ENCODE results near the gene CBFB. TPM values are rescaled to one million over a fixed set of nuclear protein-coding genes. Genes with fewer than 3 reads are reported as not detected.

CBFB gene
- total and polyA plus RNA-seq, 2 experiments from 2014 or later: 47.4 to 59.0 TPM

- H3K9me3 ChIP-seq (ENCODE audit: low read depth): no peaks in the 10 kb centered on the region
- no peak for DNase-seq (ENCODE audit: low spot score)
- peaks cover 26% of the 10 kb centered on the region for H3K4me1 ChIP-seq (ENCODE audit: insufficient read depth)
- H3K27ac ChIP-seq: peak overlapping the region; percentile 88
- no peaks in the 10 kb centered on the region for H3K36me3 ChIP-seq (replicated peaks; ENCODE audit: insufficient read depth, low read depth)
- peaks cover 35% of the 10 kb centered on the region for H3K79me2 ChIP-seq
- no peak for TF ChIP-seq EZH2phosphoT487 (IDR thresholded peaks at IDR 0.05; ENCODE audit: low read depth, severe bottlenecking, unreplicated experiment)
- H3K4me3 ChIP-seq: no peak overlapping the region
- no peaks in the 10 kb centered on the region for H3K9me2 ChIP-seq (replicated peaks; ENCODE audit: insufficient read depth)
- H2AFZ ChIP-seq: peak overlapping the region; percentile 48
- WGBS (ENCODE audit: low lambda C conversion rate, missing lambda C conversion rate): 96% methylated on average over 6 of the region's 6 CpGs
- H3K4me2 ChIP-seq: peak overlapping the region; percentile 74
- H3K27me3 ChIP-seq: no peaks in the 10 kb centered on the region
- no peaks in the 10 kb centered on the region for H4K20me1 ChIP-seq (ENCODE audit: insufficient read depth, poor library complexity, severe bottlenecking)
These were observed 79.5 kb downstream of the CBFB start for GRCh38 chr16:67108489-67108888.

GRCh38 chr16:67108931-67109406 lies 80.0 kb downstream of the CBFB start:
- no peaks in the 10 kb centered on the region for H4K20me1 ChIP-seq (ENCODE audit: insufficient read depth, poor library complexity, severe bottlenecking)
- H3K4me3 ChIP-seq: peak overlapping the region; percentile 6
- 68% methylated on average over 18 of the region's 18 CpGs for WGBS (ENCODE audit: low lambda C conversion rate, missing lambda C conversion rate)

GRCh38 chr16:67109407-67110135 lies 80.6 kb downstream of the CBFB start, which contains the start of gene PHAF1:
Gene PHAF1 (plus strand): TSS chr16:67109941. CDS start chr16:67110176, 235 bp downstream.
- Histone ChIP-seq H3K27me3 (no peaks in the 10 kb centered on the region), H3K4me2 (peak within 1 kb of the TSS; percentile 97), H4K20me1 (ENCODE audit: insufficient read depth, poor library complexity, severe bottlenecking) (no peaks in the 10 kb centered on the region), H3K27ac (peak within 1 kb of the TSS; percentile 88), H3K79me2 (peaks cover 46% of the 10 kb centered on the region), H2AFZ (peak within 1 kb of the TSS; percentile 55), H3K9me3 (ENCODE audit: low read depth) (no peaks in the 10 kb centered on the region), H3K4me3 (peak within 1 kb of the TSS; percentile 48), H3K4me1 (ENCODE audit: insufficient read depth) (peaks cover 30% of the 10 kb centered on the region), H3K36me3 (replicated peaks; ENCODE audit: insufficient read depth, low read depth) (no peaks in the 10 kb centered on the region), H3K9me2 (replicated peaks; ENCODE audit: insufficient read depth) (no peaks in the 10 kb centered on the region)
- WGBS (ENCODE audit: low lambda C conversion rate, missing lambda C conversion rate): 1% methylated on average over 60 of the region's 63 CpGs
- peak; percentile 97 for DNase-seq (ENCODE audit: low spot score)
- TF ChIP-seq, protein P1, sequence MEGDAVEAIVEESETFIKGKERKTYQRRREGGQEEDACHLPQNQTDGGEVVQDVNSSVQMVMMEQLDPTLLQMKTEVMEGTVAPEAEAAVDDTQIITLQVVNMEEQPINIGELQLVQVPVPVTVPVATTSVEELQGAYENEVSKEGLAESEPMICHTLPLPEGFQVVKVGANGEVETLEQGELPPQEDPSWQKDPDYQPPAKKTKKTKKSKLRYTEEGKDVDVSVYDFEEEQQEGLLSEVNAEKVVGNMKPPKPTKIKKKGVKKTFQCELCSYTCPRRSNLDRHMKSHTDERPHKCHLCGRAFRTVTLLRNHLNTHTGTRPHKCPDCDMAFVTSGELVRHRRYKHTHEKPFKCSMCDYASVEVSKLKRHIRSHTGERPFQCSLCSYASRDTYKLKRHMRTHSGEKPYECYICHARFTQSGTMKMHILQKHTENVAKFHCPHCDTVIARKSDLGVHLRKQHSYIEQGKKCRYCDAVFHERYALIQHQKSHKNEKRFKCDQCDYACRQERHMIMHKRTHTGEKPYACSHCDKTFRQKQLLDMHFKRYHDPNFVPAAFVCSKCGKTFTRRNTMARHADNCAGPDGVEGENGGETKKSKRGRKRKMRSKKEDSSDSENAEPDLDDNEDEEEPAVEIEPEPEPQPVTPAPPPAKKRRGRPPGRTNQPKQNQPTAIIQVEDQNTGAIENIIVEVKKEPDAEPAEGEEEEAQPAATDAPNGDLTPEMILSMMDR (IDR thresholded peaks at IDR 0.05; ENCODE audit: poor library complexity): no peak
- no peak for TF ChIP-seq EZH2 (IDR thresholded peaks at IDR 0.05; ENCODE audit: borderline replicate concordance)
- TF ChIP-seq EZH2phosphoT487 (IDR thresholded peaks at IDR 0.05; ENCODE audit: low read depth, severe bottlenecking, unreplicated experiment): no peak

More at GRCh38 chr16:67108931-67109406, 80.0 kb downstream of the CBFB start:
- H3K9me3 ChIP-seq (ENCODE audit: low read depth): no peaks in the 10 kb centered on the region
- peaks cover 30% of the 10 kb centered on the region for H3K4me1 ChIP-seq (ENCODE audit: insufficient read depth)
- H3K27ac ChIP-seq: peak overlapping the region; percentile 88
- no peaks in the 10 kb centered on the region for H3K9me2 ChIP-seq (replicated peaks; ENCODE audit: insufficient read depth)
- H3K36me3 ChIP-seq (replicated peaks; ENCODE audit: insufficient read depth, low read depth): no peaks in the 10 kb centered on the region
- DNase-seq (ENCODE audit: low spot score): no peak
- H3K79me2 ChIP-seq: peaks cover 40% of the 10 kb centered on the region
- H2AFZ ChIP-seq: peak overlapping the region; percentile 48
- H3K27me3 ChIP-seq: no peaks in the 10 kb centered on the region
- TF ChIP-seq EZH2phosphoT487 (IDR thresholded peaks at IDR 0.05; ENCODE audit: low read depth, severe bottlenecking, unreplicated experiment) (no peak), EZH2 (IDR thresholded peaks at IDR 0.05; ENCODE audit: borderline replicate concordance) (no peak)
- peak overlapping the region; percentile 74 for H3K4me2 ChIP-seq

DNA sequence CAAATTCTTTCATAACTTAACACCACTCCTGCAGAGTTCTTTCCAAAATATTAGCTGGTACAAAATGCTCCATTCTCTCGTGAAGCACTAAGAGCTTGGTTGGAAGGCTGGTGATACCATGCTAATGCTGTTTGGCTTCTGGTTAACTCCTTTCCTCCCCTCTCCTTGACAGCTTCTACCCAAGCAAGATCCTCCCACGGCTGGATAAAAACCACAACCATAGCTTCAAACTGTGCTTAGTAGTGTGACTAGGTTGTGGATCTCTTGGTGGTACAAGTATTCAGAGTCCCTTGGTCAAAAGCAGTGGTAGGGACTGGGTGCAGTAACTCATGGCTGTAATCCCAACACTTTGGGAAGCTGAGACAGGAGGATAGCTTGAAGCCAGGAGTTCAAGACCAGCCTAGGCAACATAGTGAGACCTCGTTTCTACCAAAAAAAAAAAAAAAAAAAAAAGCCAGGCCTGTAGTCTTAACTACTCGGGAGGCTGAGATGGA lies 83.0 kb downstream of the CBFB start:
- DNase-seq (ENCODE audit: low spot score): no peak
- Histone ChIP-seq H3K36me3 (replicated peaks; ENCODE audit: insufficient read depth, low read depth) (no peaks in the 10 kb centered on the region), H3K4me2 (no peak overlapping the region), H3K4me1 (ENCODE audit: insufficient read depth) (peaks cover 30% of the 10 kb centered on the region), H3K27me3 (no peaks in the 10 kb centered on the region), H3K79me2 (peaks cover 66% of the 10 kb centered on the region), H3K27ac (no peak overlapping the region), H3K9me2 (replicated peaks; ENCODE audit: insufficient read depth) (no peaks in the 10 kb centered on the region), H3K9me3 (ENCODE audit: low read depth) (no peaks in the 10 kb centered on the region), H3K4me3 (no peak overlapping the region), H4K20me1 (ENCODE audit: insufficient read depth, poor library complexity, severe bottlenecking) (peaks cover 3% of the 10 kb centered on the region), H2AFZ (no peak overlapping the region)
- TF ChIP-seq, protein P1 (IDR thresholded peaks at IDR 0.05; ENCODE audit: poor library complexity): no peak
- no peak for TF ChIP-seq EZH2 (IDR thresholded peaks at IDR 0.05; ENCODE audit: borderline replicate concordance)
- TF ChIP-seq EZH2phosphoT487 (IDR thresholded peaks at IDR 0.05; ENCODE audit: low read depth, severe bottlenecking, unreplicated experiment): no peak
- 78% methylated on average over 4 of the region's 4 CpGs for WGBS (ENCODE audit: low lambda C conversion rate, missing lambda C conversion rate)

All from hepatocyte (in vitro differentiated cells).